ENCODE results near the gene CDC42EP3.

DNA sequence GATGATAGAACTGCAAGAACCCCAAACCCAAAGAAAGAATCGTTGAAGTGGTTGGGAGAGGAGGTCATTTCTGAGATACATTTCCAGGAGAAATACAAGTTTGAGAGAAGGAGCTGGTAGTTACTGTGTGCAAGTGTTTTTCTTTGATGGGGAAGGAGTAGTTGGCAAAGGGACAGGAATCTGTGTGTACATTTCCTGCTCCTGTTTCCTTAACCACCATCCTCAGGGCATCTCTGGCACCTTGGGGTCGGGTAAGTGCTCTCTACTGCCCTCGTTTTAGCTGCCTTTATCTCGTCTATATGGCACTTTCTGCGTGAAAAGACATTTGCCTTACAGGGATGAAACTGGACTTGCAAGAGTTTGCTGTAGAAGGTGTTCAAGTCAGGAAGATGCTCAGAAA, 27.3 kb downstream of the CDC42EP3 start:
- TF ChIP-seq, protein P1, sequence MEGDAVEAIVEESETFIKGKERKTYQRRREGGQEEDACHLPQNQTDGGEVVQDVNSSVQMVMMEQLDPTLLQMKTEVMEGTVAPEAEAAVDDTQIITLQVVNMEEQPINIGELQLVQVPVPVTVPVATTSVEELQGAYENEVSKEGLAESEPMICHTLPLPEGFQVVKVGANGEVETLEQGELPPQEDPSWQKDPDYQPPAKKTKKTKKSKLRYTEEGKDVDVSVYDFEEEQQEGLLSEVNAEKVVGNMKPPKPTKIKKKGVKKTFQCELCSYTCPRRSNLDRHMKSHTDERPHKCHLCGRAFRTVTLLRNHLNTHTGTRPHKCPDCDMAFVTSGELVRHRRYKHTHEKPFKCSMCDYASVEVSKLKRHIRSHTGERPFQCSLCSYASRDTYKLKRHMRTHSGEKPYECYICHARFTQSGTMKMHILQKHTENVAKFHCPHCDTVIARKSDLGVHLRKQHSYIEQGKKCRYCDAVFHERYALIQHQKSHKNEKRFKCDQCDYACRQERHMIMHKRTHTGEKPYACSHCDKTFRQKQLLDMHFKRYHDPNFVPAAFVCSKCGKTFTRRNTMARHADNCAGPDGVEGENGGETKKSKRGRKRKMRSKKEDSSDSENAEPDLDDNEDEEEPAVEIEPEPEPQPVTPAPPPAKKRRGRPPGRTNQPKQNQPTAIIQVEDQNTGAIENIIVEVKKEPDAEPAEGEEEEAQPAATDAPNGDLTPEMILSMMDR (IDR thresholded peaks at IDR 0.05; ENCODE audit: low read depth, low read length), result no peak
- no peak for TF ChIP-seq EZH2phosphoT487 (IDR thresholded peaks at IDR 0.05; ENCODE audit: low read depth)

Measured in OCI-LY3 (cell line).